Peyer's patch (tissue), 4 donors: ENCODE results near the gene MYF5.

Source experiments
- CTCF ChIP-seq, 6 experiments: fragments of 450-650 bp in 4 of 6; fragments of 200-600 bp in 2 of 6; sonication (generic) in 1 of 6; IDR thresholded peaks; one replicate each; pipeline ENCODE4 v1.5.1; 2017 to 2019; ENCODE audit warnings: antibody characterized with exemption in 6 of 6, mild to moderate bottlenecking in 3 of 6, moderate library complexity in 1 of 6
- POLR2A ChIP-seq, 2 donors: fragments of 450-650 bp; IDR thresholded peaks; one replicate each; pipeline ENCODE4 v1.5.1; 2017; ENCODE audit warnings: antibody characterized with exemption in 2 of 2, mild to moderate bottlenecking in 2 of 2, moderate library complexity in 2 of 2

- TF ChIP-seq CTCF (IDR thresholded peaks at IDR 0.05) (no peak), POLR2A (IDR thresholded peaks at IDR 0.05) (no peak)
Measured at GRCh38 chr12:80711866-80712265, 4.8 kb upstream of the MYF5 start.
